Measurements from ENCODE around the gene GNA12.

GNA12 gene

GRCh38 chr7:2686101-2686500 is 158.0 kb downstream of the GNA12 start:
- H3K79me2 ChIP-seq (ENCODE audit: insufficient read depth, low read length), result no peaks in the 10 kb centered on the region
- H3K4me3 ChIP-seq (ENCODE audit: insufficient read depth, low read length, poor library complexity, severe bottlenecking), result no peak overlapping the region
- H3F3A ChIP-seq (ENCODE audit: insufficient read depth), result no peaks in the 10 kb centered on the region
- TF ChIP-seq CTCF (IDR thresholded peaks at IDR 0.05; ENCODE audit: insufficient read depth, low read length, poor library complexity, severe bottlenecking), result no peak
- no peak for TF ChIP-seq EZH2phosphoT487 (conservative IDR thresholded peaks at IDR 0.05; ENCODE audit: low read length)
- H3K9me3 ChIP-seq (ENCODE audit: insufficient read depth, low read length), result no peaks in the 10 kb centered on the region
- no peaks in the 10 kb centered on the region for H3K36me3 ChIP-seq (ENCODE audit: low read length)
- H3K9me2 ChIP-seq (replicated peaks; ENCODE audit: insufficient read depth, low read length), result no peaks in the 10 kb centered on the region
- H3K27me3 ChIP-seq (ENCODE audit: low read length), result no peaks in the 10 kb centered on the region
- no peak overlapping the region for H2AFZ ChIP-seq (ENCODE audit: low read depth, low read length, severe bottlenecking)
- no peak overlapping the region for H3K27ac ChIP-seq (ENCODE audit: low read depth, low read length)
- no peaks in the 10 kb centered on the region for H4K20me1 ChIP-seq (ENCODE audit: low read depth, low read length)
- no peak overlapping the region for H3K4me2 ChIP-seq (ENCODE audit: low read depth, low read length, poor library complexity, severe bottlenecking)
- no peak overlapping the region for H3K9ac ChIP-seq (ENCODE audit: low read length)

DNA sequence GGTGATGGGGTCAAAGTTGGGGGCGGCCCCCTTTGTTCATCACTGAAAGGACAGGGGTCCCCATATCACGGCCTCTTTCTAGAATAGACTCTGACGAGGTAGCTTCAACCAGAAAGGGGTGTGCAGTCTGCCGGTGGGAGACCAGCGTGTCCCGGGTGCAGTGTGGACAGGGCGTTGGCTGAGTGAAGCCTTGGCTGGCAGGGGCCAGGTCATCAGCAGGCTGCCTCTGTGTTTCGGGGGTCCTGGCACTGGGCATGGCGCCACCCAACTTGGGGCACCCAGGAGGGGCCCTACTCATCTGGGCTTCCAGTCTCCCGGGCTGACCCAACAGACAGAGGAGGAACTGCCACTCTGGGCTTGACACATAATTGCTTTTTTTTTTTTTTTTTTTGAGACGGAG is 159.6 kb downstream of the GNA12 start:
- Histone ChIP-seq H3K36me3 (ENCODE audit: low read length) (no peaks in the 10 kb centered on the region), H3K9me3 (ENCODE audit: insufficient read depth, low read length) (no peaks in the 10 kb centered on the region), H3K27me3 (ENCODE audit: low read length) (no peaks in the 10 kb centered on the region), H3K4me2 (ENCODE audit: low read depth, low read length, poor library complexity, severe bottlenecking) (no peak overlapping the region), H2AFZ (ENCODE audit: low read depth, low read length, severe bottlenecking) (no peak overlapping the region), H3K27ac (ENCODE audit: low read depth, low read length) (no peak overlapping the region), H3K9ac (ENCODE audit: low read length) (no peak overlapping the region), H3K79me2 (ENCODE audit: insufficient read depth, low read length) (no peaks in the 10 kb centered on the region), H3K4me3 (ENCODE audit: insufficient read depth, low read length, poor library complexity, severe bottlenecking) (no peak overlapping the region), H3F3A (ENCODE audit: insufficient read depth) (no peaks in the 10 kb centered on the region), H4K20me1 (ENCODE audit: low read depth, low read length) (no peaks in the 10 kb centered on the region), H3K9me2 (replicated peaks; ENCODE audit: insufficient read depth, low read length) (no peaks in the 10 kb centered on the region)
- TF ChIP-seq EZH2phosphoT487 (conservative IDR thresholded peaks at IDR 0.05; ENCODE audit: low read length), result no peak
- no peak for TF ChIP-seq CTCF (IDR thresholded peaks at IDR 0.05; ENCODE audit: insufficient read depth, low read length, poor library complexity, severe bottlenecking)

DNA sequence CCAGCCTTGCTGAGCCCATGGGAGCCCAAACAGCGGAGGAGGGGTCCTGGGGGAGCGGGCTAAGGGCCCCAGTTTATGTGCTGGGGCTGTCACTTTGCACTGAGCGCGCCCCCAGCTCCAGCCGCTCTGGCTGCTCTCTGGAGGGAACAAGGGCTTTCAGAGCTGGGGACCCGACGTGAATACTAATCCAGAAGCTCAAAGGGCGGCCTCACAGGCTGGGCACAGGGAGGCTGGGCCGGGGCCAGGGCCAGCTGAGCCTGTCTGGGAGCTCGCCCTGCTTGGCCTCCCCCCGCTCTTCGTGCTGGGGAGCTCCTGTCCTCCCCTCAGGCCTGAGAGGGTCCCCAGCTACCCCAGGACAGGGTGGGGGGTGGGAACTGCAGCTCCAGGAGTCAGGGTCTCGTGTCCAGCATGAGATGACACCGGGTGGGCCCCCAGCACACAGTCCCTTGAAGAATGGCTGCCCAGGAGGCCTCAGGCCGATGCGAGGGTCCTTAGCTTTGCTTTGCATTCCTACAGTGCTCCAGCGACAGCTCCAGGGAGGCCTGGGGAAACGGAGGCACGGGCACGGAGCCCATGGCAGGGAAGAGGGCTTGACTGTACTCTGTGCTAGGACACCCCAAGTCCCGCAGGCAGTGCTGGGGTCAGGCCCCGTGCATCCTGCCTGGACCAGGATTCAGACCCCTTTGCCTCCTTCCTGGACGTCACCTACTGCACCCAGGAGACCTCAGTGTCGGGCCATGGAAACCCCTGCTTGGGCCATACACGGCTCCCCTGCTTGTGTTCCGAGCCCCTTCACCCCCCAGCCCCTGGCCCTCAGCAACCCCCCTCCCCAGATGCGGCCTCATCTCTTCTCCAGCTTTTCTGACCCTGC is 161.9 kb downstream of the GNA12 start:
- no peaks in the 10 kb centered on the region for H3K36me3 ChIP-seq (ENCODE audit: low read length)
- no peak overlapping the region for H2AFZ ChIP-seq (ENCODE audit: low read depth, low read length, severe bottlenecking)
- H3K27me3 ChIP-seq (ENCODE audit: low read length), result no peaks in the 10 kb centered on the region
- H3K9ac ChIP-seq (ENCODE audit: low read length), result no peak overlapping the region
- H3K27ac ChIP-seq (ENCODE audit: low read depth, low read length), result no peak overlapping the region
- no peaks in the 10 kb centered on the region for H3K9me2 ChIP-seq (replicated peaks; ENCODE audit: insufficient read depth, low read length)
- H3K4me2 ChIP-seq (ENCODE audit: low read depth, low read length, poor library complexity, severe bottlenecking), result no peak overlapping the region
- TF ChIP-seq CTCF (IDR thresholded peaks at IDR 0.05; ENCODE audit: insufficient read depth, low read length, poor library complexity, severe bottlenecking), result no peak
- no peak for TF ChIP-seq EZH2phosphoT487 (conservative IDR thresholded peaks at IDR 0.05; ENCODE audit: low read length)
- H3K9me3 ChIP-seq (ENCODE audit: insufficient read depth, low read length), result no peaks in the 10 kb centered on the region
- H3K4me3 ChIP-seq (ENCODE audit: insufficient read depth, low read length, poor library complexity, severe bottlenecking), result no peak overlapping the region
- no peaks in the 10 kb centered on the region for H3K79me2 ChIP-seq (ENCODE audit: insufficient read depth, low read length)
- no peaks in the 10 kb centered on the region for H4K20me1 ChIP-seq (ENCODE audit: low read depth, low read length)
- no peaks in the 10 kb centered on the region for H3F3A ChIP-seq (ENCODE audit: insufficient read depth)

Measured in SU-DHL-6 (cell line).